Measurements from ENCODE around the gene LRP1.

LRP1 gene

GRCh38 chr12:57187222-57188089 is 59.2 kb downstream of the LRP1 start (continued):
- TF ChIP-seq TSHZ2 (CRISPR knock-in tag; IDR thresholded peaks at IDR 0.05) (no peak), ZC3H10 (CRISPR knock-in tag; IDR thresholded peaks at IDR 0.05) (no peak), ZNF70 (CRISPR knock-in tag; IDR thresholded peaks at IDR 0.05) (no peak)

- TF ChIP-seq CSRNP3 (CRISPR knock-in tag; IDR thresholded peaks at IDR 0.05) = no peak
- TF ChIP-seq BACH2 (CRISPR knock-in tag; IDR thresholded peaks at IDR 0.05; ENCODE audit: borderline replicate concordance) = no peak
- TF ChIP-seq OSR1 (CRISPR knock-in tag; IDR thresholded peaks at IDR 0.05) = no peak
- TF ChIP-seq PATZ1 (CRISPR knock-in tag; IDR thresholded peaks at IDR 0.05; ENCODE audit: borderline replicate concordance) = no peak
- TF ChIP-seq TSHZ2 (CRISPR knock-in tag; IDR thresholded peaks at IDR 0.05) = no peak
- TF ChIP-seq GLIS3 (CRISPR knock-in tag; IDR thresholded peaks at IDR 0.05) = no peak
- TF ChIP-seq ZNF70 (CRISPR knock-in tag; IDR thresholded peaks at IDR 0.05) = no peak
- TF ChIP-seq CREB5 (CRISPR knock-in tag; IDR thresholded peaks at IDR 0.05; ENCODE audit: low read depth) = no peak
- TF ChIP-seq ESRRG (CRISPR knock-in tag; IDR thresholded peaks at IDR 0.05) = no peak
- ATAC-seq = no peak
These were observed 59.8 kb downstream of the LRP1 start for GRCh38 chr12:57188090-57188425.

GRCh38 chr12:57190037-57190436 is 61.8 kb downstream of the LRP1 start:
- ATAC-seq = no peak; the same call in 2 of the 3 replicates
- no peak for TF ChIP-seq ZFP3 (CRISPR knock-in tag; IDR thresholded peaks at IDR 0.05)
- TF ChIP-seq ESRRG (CRISPR knock-in tag; IDR thresholded peaks at IDR 0.05) = no peak
- no peak for TF ChIP-seq RARB (CRISPR knock-in tag; IDR thresholded peaks at IDR 0.05)
- TF ChIP-seq ARNTL (CRISPR knock-in tag; IDR thresholded peaks at IDR 0.05; ENCODE audit: borderline replicate concordance, low read depth) = no peak
- no peak for TF ChIP-seq PATZ1 (CRISPR knock-in tag; IDR thresholded peaks at IDR 0.05; ENCODE audit: borderline replicate concordance)
- no peak for TF ChIP-seq OSR1 (CRISPR knock-in tag; IDR thresholded peaks at IDR 0.05)
- no peak for TF ChIP-seq CSDC2 (CRISPR knock-in tag; IDR thresholded peaks at IDR 0.05)
- TF ChIP-seq ZFP30 (CRISPR knock-in tag; IDR thresholded peaks at IDR 0.05) = no peak
- TF ChIP-seq ZNF8 (CRISPR knock-in tag; IDR thresholded peaks at IDR 0.05) = no peak
